ENCODE results near the gene PSD.

The PSD gene

GRCh38 chr10:102435133-102435497 is 16.5 kb upstream of the PSD start:
- no peak for DNase-seq
- Histone ChIP-seq H3K27me3 (ENCODE audit: control insufficient read depth in 1 of 2, insufficient read depth in 1 of 2, low read length in 2 of 2) (peaks cover 0 to 32% of the 10 kb centered on the region in 2 experiments), H2AK5ac (ENCODE audit: low read length, severe bottlenecking) (no peak overlapping the region), H3K9me3 (ENCODE audit: control insufficient read depth, low read length) (no peaks in the 10 kb centered on the region), H4K91ac (ENCODE audit: low read length) (peak overlapping the region; percentile 94), H4K8ac (ENCODE audit: low read length) (peak overlapping the region; percentile 99), H2AFZ (ENCODE audit: low read depth, low read length) (no peak overlapping the region), H3K27ac (ENCODE audit: low read length, poor library complexity, severe bottlenecking) (no peak overlapping the region), H2BK120ac (ENCODE audit: low read depth, low read length) (peak overlapping the region; percentile 42), H3K9ac (ENCODE audit: low read length) (peak overlapping the region; percentile 72), H2BK12ac (ENCODE audit: low read length in 2 of 2) (peak overlapping the region; percentile 14 to 59), H3K4me1 (ENCODE audit: control insufficient read depth, insufficient read depth, low read depth, low read length) (peaks cover 16% of the 10 kb centered on the region), H2BK15ac (ENCODE audit: low read depth, poor library complexity, severe bottlenecking) (no peak overlapping the region), H3K14ac (ENCODE audit: low read length in 2 of 2) (no peak overlapping the region), H3K79me1 (replicated peaks; ENCODE audit: low read length, poor library complexity, severe bottlenecking) (peaks cover 9% of the 10 kb centered on the region), H3K4ac (ENCODE audit: low read depth in 1 of 2, low read length in 2 of 2) (peak overlapping the region; percentile 55 to 70), H3K23ac (ENCODE audit: low read length in 2 of 2) (peak overlapping the region in 1 of 2 experiments; percentile 23), H3K36me3 (ENCODE audit: control insufficient read depth in 1 of 2, insufficient read depth in 2 of 2, low read depth in 1 of 2, low read length in 2 of 2) (peaks cover 0 to 4% of the 10 kb centered on the region in 2 experiments), H3K18ac (ENCODE audit: low read depth in 1 of 2, low read length in 2 of 2) (peak overlapping the region; percentile 16 to 52), H3K4me2 (ENCODE audit: low read length, poor library complexity, severe bottlenecking) (no peak overlapping the region), H3K4me3 (ENCODE audit: insufficient read depth in 1 of 2, low read depth in 1 of 2, low read length in 2 of 2) (peak overlapping the region in 1 of 2 experiments; percentile 76), H2BK5ac (ENCODE audit: low read depth, low read length, poor library complexity, severe bottlenecking) (no peak overlapping the region)
- 68% methylated on average over 3 of the region's 5 CpGs for WGBS

- no peak overlapping the region for H2BK5ac ChIP-seq (ENCODE audit: low read depth, low read length, poor library complexity, severe bottlenecking)
- H3K27ac ChIP-seq (ENCODE audit: low read length, poor library complexity, severe bottlenecking), result no peak overlapping the region
- peak overlapping the region; percentile 99 for H4K8ac ChIP-seq (ENCODE audit: low read length)
- 11% methylated on average over 5 of the region's 9 CpGs for WGBS
- peak overlapping the region in 1 of 2 experiments; percentile 23 for H3K23ac ChIP-seq (ENCODE audit: low read length in 2 of 2)
- peak overlapping the region; percentile 73 for H2AFZ ChIP-seq (ENCODE audit: low read depth, low read length)
- peaks cover 16% of the 10 kb centered on the region for H3K4me1 ChIP-seq (ENCODE audit: control insufficient read depth, insufficient read depth, low read depth, low read length)
- peak overlapping the region in 1 of 2 experiments; percentile 53 for H3K14ac ChIP-seq (ENCODE audit: low read length in 2 of 2)
- H3K27me3 ChIP-seq (ENCODE audit: control insufficient read depth in 1 of 2, insufficient read depth in 1 of 2, low read length in 2 of 2), result peaks cover 0 to 32% of the 10 kb centered on the region in 2 experiments
- no peak overlapping the region for H3K4me2 ChIP-seq (ENCODE audit: low read length, poor library complexity, severe bottlenecking)
- no peak overlapping the region for H2BK120ac ChIP-seq (ENCODE audit: low read depth, low read length)
- peak overlapping the region; percentile 52 to 93 for H3K18ac ChIP-seq (ENCODE audit: low read depth in 1 of 2, low read length in 2 of 2)
- no peaks in the 10 kb centered on the region for H3K9me3 ChIP-seq (ENCODE audit: control insufficient read depth, low read length)
- peak; percentile 75 for DNase-seq
- peak overlapping the region; percentile 94 for H4K91ac ChIP-seq (ENCODE audit: low read length)
- H2BK15ac ChIP-seq (ENCODE audit: low read depth, poor library complexity, severe bottlenecking), result peak overlapping the region; percentile 83
- peaks cover under 1 to 4% of the 10 kb centered on the region in 2 experiments for H3K36me3 ChIP-seq (ENCODE audit: control insufficient read depth in 1 of 2, insufficient read depth in 2 of 2, low read depth in 1 of 2, low read length in 2 of 2)
- H2AK5ac ChIP-seq (ENCODE audit: low read length, severe bottlenecking), result no peak overlapping the region
- H3K79me1 ChIP-seq (replicated peaks; ENCODE audit: low read length, poor library complexity, severe bottlenecking), result peaks cover 10% of the 10 kb centered on the region
- H3K9ac ChIP-seq (ENCODE audit: low read length), result peak overlapping the region; percentile 72
- H2BK12ac ChIP-seq (ENCODE audit: low read length in 2 of 2), result peak overlapping the region; percentile 82 to 99
- H3K4me3 ChIP-seq (ENCODE audit: insufficient read depth in 1 of 2, low read depth in 1 of 2, low read length in 2 of 2), result peak overlapping the region in 1 of 2 experiments; percentile 76
- peak overlapping the region; percentile 89 to 91 for H3K4ac ChIP-seq (ENCODE audit: low read depth in 1 of 2, low read length in 2 of 2)
Observed at GRCh38 chr10:102434394-102435132, 16.0 kb upstream of the PSD start.

- Histone ChIP-seq H3K14ac (ENCODE audit: low read length in 2 of 2) (peak overlapping the region in 1 of 2 experiments; percentile 68), H3K4me2 (ENCODE audit: low read length, poor library complexity, severe bottlenecking) (no peak overlapping the region), H3K9ac (ENCODE audit: low read length) (no peak overlapping the region), H2BK15ac (ENCODE audit: low read depth, poor library complexity, severe bottlenecking) (peak overlapping the region; percentile 36), H2AK5ac (ENCODE audit: low read length, severe bottlenecking) (no peak overlapping the region), H3K4me1 (ENCODE audit: control insufficient read depth, insufficient read depth, low read depth, low read length) (peaks cover 17% of the 10 kb centered on the region), H4K8ac (ENCODE audit: low read length) (peak overlapping the region; percentile 36), H3K4ac (ENCODE audit: low read depth in 1 of 2, low read length in 2 of 2) (no peak overlapping the region), H2AFZ (ENCODE audit: low read depth, low read length) (no peak overlapping the region), H3K23ac (ENCODE audit: low read length in 2 of 2) (no peak overlapping the region), H3K79me1 (replicated peaks; ENCODE audit: low read length, poor library complexity, severe bottlenecking) (peaks cover 15% of the 10 kb centered on the region), H3K4me3 (ENCODE audit: insufficient read depth in 1 of 2, low read depth in 1 of 2, low read length in 2 of 2) (no peak overlapping the region), H4K91ac (ENCODE audit: low read length) (peak overlapping the region; percentile 48), H3K9me3 (ENCODE audit: control insufficient read depth, low read length) (no peaks in the 10 kb centered on the region), H3K27ac (ENCODE audit: low read length, poor library complexity, severe bottlenecking) (no peak overlapping the region), H3K18ac (ENCODE audit: low read depth in 1 of 2, low read length in 2 of 2) (no peak overlapping the region), H2BK120ac (ENCODE audit: low read depth, low read length) (no peak overlapping the region), H3K27me3 (ENCODE audit: control insufficient read depth in 1 of 2, insufficient read depth in 1 of 2, low read length in 2 of 2) (peaks cover 0 to 32% of the 10 kb centered on the region in 2 experiments), H3K36me3 (ENCODE audit: control insufficient read depth in 1 of 2, insufficient read depth in 2 of 2, low read depth in 1 of 2, low read length in 2 of 2) (peaks cover 4% of the 10 kb centered on the region in 2 experiments), H2BK5ac (ENCODE audit: low read depth, low read length, poor library complexity, severe bottlenecking) (no peak overlapping the region), H2BK12ac (ENCODE audit: low read length in 2 of 2) (peak overlapping the region; percentile 67 to 81)
- WGBS, result 89% methylated on average over 5 of the region's 5 CpGs
- no peak for DNase-seq
Observed at GRCh38 chr10:102433619-102434046, 15.0 kb upstream of the PSD start.

GRCh38 chr10:102432162-102432950 is 13.8 kb upstream of the PSD start, which contains the start of gene CUEDC2:
Gene CUEDC2, minus strand, starts transcription at chr10:102432574. Its CDS starts 7,386 bp downstream, at chr10:102425188.
- WGBS, result under 1% methylated on average over 32 of the region's 52 CpGs
- H4K8ac ChIP-seq (ENCODE audit: low read length), result peak within 1 kb of the TSS; percentile 89

More at GRCh38 chr10:102432162-102432950, 13.8 kb upstream of the PSD start, which contains the start of gene CUEDC2:
- Histone ChIP-seq H3K4me2 (ENCODE audit: low read length, poor library complexity, severe bottlenecking) (peak within 1 kb of the TSS; percentile 72), H3K9me3 (ENCODE audit: control insufficient read depth, low read length) (no peaks in the 10 kb centered on the region), H2BK15ac (ENCODE audit: low read depth, poor library complexity, severe bottlenecking) (peak within 1 kb of the TSS; percentile 80), H3K18ac (ENCODE audit: low read depth in 1 of 2, low read length in 2 of 2) (peak within 1 kb of the TSS; percentile 65 to 72), H3K4me3 (ENCODE audit: insufficient read depth in 1 of 2, low read depth in 1 of 2, low read length in 2 of 2) (peak within 1 kb of the TSS; percentile 81 to 97), H3K27ac (ENCODE audit: low read length, poor library complexity, severe bottlenecking) (peak within 1 kb of the TSS; percentile 14), H3K9ac (ENCODE audit: low read length) (peak within 1 kb of the TSS; percentile 97), H2AK5ac (ENCODE audit: low read length, severe bottlenecking) (peak within 1 kb of the TSS; percentile 57), H3K23ac (ENCODE audit: low read length in 2 of 2) (no peak within 1 kb of the TSS), H3K14ac (ENCODE audit: low read length in 2 of 2) (peak within 1 kb of the TSS in 1 of 2 experiments; percentile 39), H4K91ac (ENCODE audit: low read length) (peak within 1 kb of the TSS; percentile 20), H2BK12ac (ENCODE audit: low read length in 2 of 2) (peak within 1 kb of the TSS in 1 of 2 experiments; percentile 81), H3K4ac (ENCODE audit: low read depth in 1 of 2, low read length in 2 of 2) (peak within 1 kb of the TSS; percentile 39 to 80), H3K27me3 (ENCODE audit: control insufficient read depth in 1 of 2, insufficient read depth in 1 of 2, low read length in 2 of 2) (peaks cover 0 to 32% of the 10 kb centered on the region in 2 experiments), H2BK120ac (ENCODE audit: low read depth, low read length) (peak within 1 kb of the TSS; percentile 65), H2AFZ (ENCODE audit: low read depth, low read length) (peak within 1 kb of the TSS; percentile 7), H2BK5ac (ENCODE audit: low read depth, low read length, poor library complexity, severe bottlenecking) (no peak within 1 kb of the TSS), H3K4me1 (ENCODE audit: control insufficient read depth, insufficient read depth, low read depth, low read length) (peaks cover 17% of the 10 kb centered on the region), H3K79me1 (replicated peaks; ENCODE audit: low read length, poor library complexity, severe bottlenecking) (peaks cover 17% of the 10 kb centered on the region), H3K36me3 (ENCODE audit: control insufficient read depth in 1 of 2, insufficient read depth in 2 of 2, low read depth in 1 of 2, low read length in 2 of 2) (peaks cover 4% of the 10 kb centered on the region in 2 experiments)
- DNase-seq, result peak; percentile 97

Data from mesenchymal stem cell (in vitro differentiated cells and primary cell).